ENCODE data around the gene CLASRP.
"Not testable (repeated sequence)": the region's sequence is repeated elsewhere in the genome, so short reads cannot be mapped to it uniquely, and the experiment has no call there.

The CLASRP gene

GRCh38 chr19:45103156-45103507 is 64.3 kb downstream of the CLASRP start:
- ATAC-seq = no peak
- TF ChIP-seq CSDC2 (CRISPR knock-in tag; IDR thresholded peaks at IDR 0.05) = no peak
- TF ChIP-seq OSR1 (CRISPR knock-in tag; IDR thresholded peaks at IDR 0.05) = no peak
- TF ChIP-seq SNAI2 (CRISPR knock-in tag; IDR thresholded peaks at IDR 0.05) = no peak
- no peak for TF ChIP-seq TCF4 (CRISPR knock-in tag; IDR thresholded peaks at IDR 0.05; ENCODE audit: borderline replicate concordance)
- no peak for TF ChIP-seq ARNTL (CRISPR knock-in tag; IDR thresholded peaks at IDR 0.05; ENCODE audit: borderline replicate concordance, low read depth)

- TF ChIP-seq ARNTL (CRISPR knock-in tag; IDR thresholded peaks at IDR 0.05; ENCODE audit: borderline replicate concordance, low read depth) = no peak
- no peak for TF ChIP-seq ESRRG (CRISPR knock-in tag; IDR thresholded peaks at IDR 0.05)
- no peak for TF ChIP-seq CSDC2 (CRISPR knock-in tag; IDR thresholded peaks at IDR 0.05)
- TF ChIP-seq RARB (CRISPR knock-in tag; IDR thresholded peaks at IDR 0.05) = no peak
- no peak for TF ChIP-seq OSR1 (CRISPR knock-in tag; IDR thresholded peaks at IDR 0.05)
- TF ChIP-seq PATZ1 (CRISPR knock-in tag; IDR thresholded peaks at IDR 0.05; ENCODE audit: borderline replicate concordance) = no peak
- TF ChIP-seq PPARA (CRISPR knock-in tag; IDR thresholded peaks at IDR 0.05; ENCODE audit: borderline replicate concordance) = no peak
- TF ChIP-seq ZNF8 (CRISPR knock-in tag; IDR thresholded peaks at IDR 0.05) = no peak
- TF ChIP-seq TOX (CRISPR knock-in tag; IDR thresholded peaks at IDR 0.05; ENCODE audit: borderline replicate concordance) = no peak
- ATAC-seq = no peak
Observed at GRCh38 chr19:45103508-45104319, 64.9 kb downstream of the CLASRP start.

- ATAC-seq = no peak
- TF ChIP-seq OSR1 (CRISPR knock-in tag; IDR thresholded peaks at IDR 0.05) (no peak), GLIS3 (CRISPR knock-in tag; IDR thresholded peaks at IDR 0.05) (no peak), CSRNP3 (CRISPR knock-in tag; IDR thresholded peaks at IDR 0.05) (no peak), ESRRG (CRISPR knock-in tag; IDR thresholded peaks at IDR 0.05) (no peak), PPARA (CRISPR knock-in tag; IDR thresholded peaks at IDR 0.05; ENCODE audit: borderline replicate concordance) (no peak), TCF4 (CRISPR knock-in tag; IDR thresholded peaks at IDR 0.05; ENCODE audit: borderline replicate concordance) (no peak), ISL1 (CRISPR knock-in tag; IDR thresholded peaks at IDR 0.05) (no peak), BACH2 (CRISPR knock-in tag; IDR thresholded peaks at IDR 0.05; ENCODE audit: borderline replicate concordance) (no peak), ZFP30 (CRISPR knock-in tag; IDR thresholded peaks at IDR 0.05) (no peak)
Observed at GRCh38 chr19:45104658-45105349, 66.0 kb downstream of the CLASRP start.

- ATAC-seq = not testable (repeated sequence)
Observed at GRCh38 chr19:45106363-45106762, 67.5 kb downstream of the CLASRP start.

- no peak for ATAC-seq
- TF ChIP-seq CREB5 (CRISPR knock-in tag; IDR thresholded peaks at IDR 0.05; ENCODE audit: low read depth) = no peak
- no peak for TF ChIP-seq GLIS3 (CRISPR knock-in tag; IDR thresholded peaks at IDR 0.05)
Observed at GRCh38 chr19:45107621-45108150, 68.8 kb downstream of the CLASRP start.

GRCh38 chr19:45110851-45111266 is 72.0 kb downstream of the CLASRP start:
- no peak for ATAC-seq
- no peak for TF ChIP-seq ZC3H10 (CRISPR knock-in tag; IDR thresholded peaks at IDR 0.05)
- no peak for TF ChIP-seq CSDC2 (CRISPR knock-in tag; IDR thresholded peaks at IDR 0.05)
- no peak for TF ChIP-seq RARB (CRISPR knock-in tag; IDR thresholded peaks at IDR 0.05)
- TF ChIP-seq TCF4 (CRISPR knock-in tag; IDR thresholded peaks at IDR 0.05; ENCODE audit: borderline replicate concordance) = no peak
- TF ChIP-seq PPARA (CRISPR knock-in tag; IDR thresholded peaks at IDR 0.05; ENCODE audit: borderline replicate concordance) = no peak
- TF ChIP-seq TOX (CRISPR knock-in tag; IDR thresholded peaks at IDR 0.05; ENCODE audit: borderline replicate concordance) = no peak
- TF ChIP-seq OSR1 (CRISPR knock-in tag; IDR thresholded peaks at IDR 0.05) = no peak
- no peak for TF ChIP-seq POU6F1 (CRISPR knock-in tag; IDR thresholded peaks at IDR 0.05; ENCODE audit: borderline replicate concordance, low read depth)
- TF ChIP-seq CSRNP3 (CRISPR knock-in tag; IDR thresholded peaks at IDR 0.05) = no peak
- no peak for TF ChIP-seq BACH2 (CRISPR knock-in tag; IDR thresholded peaks at IDR 0.05; ENCODE audit: borderline replicate concordance)

Measured in SK-N-SH treated with all-trans-retinoic acid at 6 μM for 48 hours (cell line).